GM12873 (cell line): Measurements from ENCODE around the gene SCN5A.
A peak's percentile ranks its signal among the peaks of the same experiment; 100 is the strongest.

Experiments used
- CTCF ChIP-seq: IDR thresholded peaks from 2 replicates; pipeline ENCODE4 v1.5.1; 2012; ENCODE audit warnings: low read depth, mild to moderate bottlenecking, moderate library complexity, low read length, control low read depth; ENCODE audit not compliant: insufficient read depth; ENCODE audit errors: missing control alignments

SCN5A gene

GRCh38 chr3:38526792-38527191 lies 122.7 kb downstream of the SCN5A start:
- TF ChIP-seq CTCF, result no peak

DNA sequence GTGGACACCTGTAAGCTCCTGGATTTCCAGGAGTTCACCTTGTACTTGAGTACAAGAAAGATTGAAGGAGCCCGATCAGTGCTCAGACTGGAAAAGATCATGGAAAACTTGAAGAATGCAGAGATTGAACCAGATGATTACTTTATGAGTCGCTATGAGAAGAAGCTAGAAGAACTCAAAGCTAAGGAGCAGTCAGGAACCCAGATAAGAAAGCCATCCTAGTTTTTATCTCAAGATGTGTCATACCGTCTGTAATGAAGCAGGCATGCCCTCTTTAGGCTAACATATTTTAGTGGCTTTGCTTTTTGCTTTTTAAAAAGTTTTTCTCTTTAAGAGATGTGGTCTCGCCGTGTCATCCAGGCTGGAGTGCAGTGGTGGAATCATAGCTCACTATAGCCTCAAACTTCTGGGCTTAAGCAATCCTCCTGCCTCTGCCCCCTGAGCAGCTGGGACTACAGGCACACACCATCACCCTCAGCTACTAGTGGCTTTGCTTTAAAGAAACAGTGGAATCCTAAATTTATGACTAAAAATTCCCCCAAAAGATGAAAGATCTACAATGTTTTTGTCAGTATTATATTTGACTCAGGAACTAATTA lies 125.2 kb downstream of the SCN5A start:
- no peak for TF ChIP-seq CTCF

DNA sequence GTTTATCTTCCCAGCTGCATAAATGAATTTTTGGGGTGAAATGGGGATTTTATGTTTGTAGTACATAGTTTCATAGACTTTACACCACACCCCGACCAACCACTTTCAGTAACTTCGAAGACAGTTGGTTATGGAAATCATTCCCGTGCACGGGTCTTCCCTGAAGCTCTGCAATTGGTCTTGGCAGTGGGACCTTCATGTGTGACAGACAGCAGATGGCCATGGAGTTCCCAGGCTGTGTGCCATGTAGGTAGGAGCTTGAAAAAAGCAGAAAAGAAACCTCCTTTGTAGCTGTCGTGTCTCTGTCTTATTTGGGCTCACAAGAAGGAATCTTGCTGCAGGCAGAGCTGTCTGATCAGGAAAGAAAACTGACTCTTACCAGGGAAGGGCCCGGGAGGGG lies 127.5 kb downstream of the SCN5A start:
- no peak for TF ChIP-seq CTCF

GRCh38 chr3:38521391-38521987 lies 128.0 kb downstream of the SCN5A start:
- TF ChIP-seq CTCF, result peak; percentile 91

DNA sequence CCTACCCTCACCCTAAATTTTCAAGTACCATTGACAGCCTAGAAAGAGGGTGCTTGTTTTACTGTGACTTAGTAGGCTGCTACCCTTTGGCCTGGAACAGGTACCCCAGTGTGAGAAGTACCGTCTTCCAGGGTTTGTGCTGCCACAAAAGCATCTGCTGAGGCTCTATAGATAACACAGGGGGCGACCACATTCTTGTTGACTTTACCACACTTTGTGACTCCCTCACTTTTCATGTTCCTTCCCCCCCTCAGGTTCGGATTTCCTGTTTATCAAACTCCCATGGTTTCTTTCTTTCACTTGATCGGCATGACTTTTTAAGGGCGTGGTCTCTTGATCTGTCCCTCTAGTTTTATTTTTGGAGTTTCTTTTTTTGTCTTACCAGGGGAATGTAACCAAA lies 129.8 kb downstream of the SCN5A start:
- no peak for TF ChIP-seq CTCF

GRCh38 chr3:38519000-38519399 lies 130.5 kb downstream of the SCN5A start:
- no peak for TF ChIP-seq CTCF

DNA sequence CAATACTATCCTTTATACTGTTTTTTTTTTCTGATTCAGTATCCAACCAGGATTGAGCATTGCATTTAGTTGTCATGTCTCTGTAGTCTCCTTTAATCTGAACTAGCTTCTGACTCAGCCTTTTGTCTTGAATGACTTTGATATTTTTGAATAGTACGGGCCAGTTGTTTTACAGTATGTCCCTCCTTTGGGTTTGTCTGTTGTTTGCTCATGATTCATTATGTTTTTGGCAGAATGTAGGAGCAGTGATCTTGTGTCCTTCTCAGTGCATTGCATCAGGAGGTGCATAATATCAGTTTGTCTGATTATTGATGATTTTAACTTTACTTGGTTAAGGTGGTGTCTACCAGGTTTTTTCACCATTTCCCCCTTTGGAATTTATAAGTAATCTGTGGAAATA lies 132.8 kb downstream of the SCN5A start:
- no peak for TF ChIP-seq CTCF
